T follicular helper cell (primary cell): ENCODE results near the gene ZBTB47.

Experiments
- DNase-seq: peaks from one replicate; pipeline ENCODE4 v3.0.0-alpha.2; 2020; ENCODE audit warnings: low read depth

The ZBTB47 gene

GRCh38 chr3:42712688-42713372, 59.3 kb downstream of the ZBTB47 start:
- DNase-seq = no peak

DNA sequence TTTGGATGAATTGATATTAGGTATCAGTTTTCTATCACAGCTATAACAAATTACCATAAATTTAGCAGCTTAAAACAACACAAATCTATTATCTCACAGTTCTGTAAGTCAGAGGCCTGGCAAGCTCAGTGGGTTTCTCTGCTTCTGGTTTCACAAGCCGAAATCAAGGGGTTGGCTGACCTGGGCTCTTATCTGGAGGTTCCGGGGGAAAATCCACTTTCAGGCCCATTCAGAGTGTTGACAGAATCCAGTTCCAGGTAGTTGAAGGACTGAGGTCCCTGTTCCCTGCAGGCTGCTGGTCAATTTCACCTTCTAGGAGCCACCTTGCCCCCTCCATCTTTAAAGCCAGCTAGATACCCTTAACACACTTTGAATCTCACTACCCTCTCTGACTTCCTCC, 60.2 kb downstream of the ZBTB47 start:
- no peak for DNase-seq

DNA sequence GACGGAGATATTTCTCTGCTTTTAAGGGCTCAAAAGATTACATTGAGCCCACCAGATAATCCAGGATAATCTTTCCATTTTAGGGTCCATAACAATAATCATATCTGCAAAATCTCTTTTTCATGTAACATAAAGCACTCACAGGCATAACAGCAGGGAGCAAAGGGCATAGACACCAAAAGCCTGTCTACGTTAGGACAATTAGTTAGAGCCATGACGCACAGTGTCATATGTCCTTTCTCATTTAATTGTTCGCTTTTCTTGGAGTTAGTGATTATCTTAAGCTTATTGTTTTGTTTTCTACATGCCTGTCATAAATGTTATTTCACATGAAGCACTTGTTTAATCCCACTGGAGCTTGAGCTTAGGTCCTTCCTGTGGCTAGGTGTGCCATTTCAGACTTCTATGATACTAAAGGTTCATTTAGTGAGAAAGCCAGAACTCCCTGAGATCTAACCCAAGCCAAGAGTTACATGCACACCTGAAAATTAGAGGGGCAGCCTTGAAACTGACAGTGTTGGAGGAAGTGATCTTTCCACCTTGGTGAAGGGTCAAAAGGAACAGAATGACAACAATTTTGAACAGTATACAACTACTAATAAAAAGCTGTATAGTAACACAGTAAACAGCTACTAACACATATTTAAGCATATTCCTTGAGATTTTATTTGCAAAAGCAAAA, 60.8 kb downstream of the ZBTB47 start:
- no peak for DNase-seq
